Epithelial cell of proximal tubule (primary cell): ENCODE results near the gene AKT1. TPM values are rescaled to one million over a fixed set of nuclear protein-coding genes. Genes with fewer than 3 reads are reported as not detected.

Experiments used
- DNase-seq: peaks from one replicate; pipeline ENCODE4 v3.0.0-alpha.2; 2011; ENCODE audit warnings: low read depth
- H3K4me3 ChIP-seq: 2 replicates; pipeline ENCODE4 v1.5.1; 2011; ENCODE audit warnings: low read depth, mild to moderate bottlenecking, low read length
- total RNA-seq: library from RNA; depleted of rRNA; stranded (reverse); fragments of >200 nt; gene quantifications from 2 replicates; pipeline ENCODE4 v1.2.3, GENCODE V29; 2015
- TF ChIP-seq, protein P1 (sequence below): conservative IDR thresholded peaks from 2 replicates; pipeline ENCODE4 v1.5.1; 2012; ENCODE audit warnings: low read depth, mild to moderate bottlenecking, low read length

Gene AKT1
- total RNA-seq, 1 donor from 2014 or later, result 162 TPM

GRCh38 chr14:104782808-104783139 is 12.8 kb downstream of the AKT1 start:
- no peak overlapping the region for H3K4me3 ChIP-seq
- TF ChIP-seq, protein P1, sequence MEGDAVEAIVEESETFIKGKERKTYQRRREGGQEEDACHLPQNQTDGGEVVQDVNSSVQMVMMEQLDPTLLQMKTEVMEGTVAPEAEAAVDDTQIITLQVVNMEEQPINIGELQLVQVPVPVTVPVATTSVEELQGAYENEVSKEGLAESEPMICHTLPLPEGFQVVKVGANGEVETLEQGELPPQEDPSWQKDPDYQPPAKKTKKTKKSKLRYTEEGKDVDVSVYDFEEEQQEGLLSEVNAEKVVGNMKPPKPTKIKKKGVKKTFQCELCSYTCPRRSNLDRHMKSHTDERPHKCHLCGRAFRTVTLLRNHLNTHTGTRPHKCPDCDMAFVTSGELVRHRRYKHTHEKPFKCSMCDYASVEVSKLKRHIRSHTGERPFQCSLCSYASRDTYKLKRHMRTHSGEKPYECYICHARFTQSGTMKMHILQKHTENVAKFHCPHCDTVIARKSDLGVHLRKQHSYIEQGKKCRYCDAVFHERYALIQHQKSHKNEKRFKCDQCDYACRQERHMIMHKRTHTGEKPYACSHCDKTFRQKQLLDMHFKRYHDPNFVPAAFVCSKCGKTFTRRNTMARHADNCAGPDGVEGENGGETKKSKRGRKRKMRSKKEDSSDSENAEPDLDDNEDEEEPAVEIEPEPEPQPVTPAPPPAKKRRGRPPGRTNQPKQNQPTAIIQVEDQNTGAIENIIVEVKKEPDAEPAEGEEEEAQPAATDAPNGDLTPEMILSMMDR, result no peak
- DNase-seq, result no peak

GRCh38 chr14:104782086-104782807 is 13.3 kb downstream of the AKT1 start:
- no peak for DNase-seq
- TF ChIP-seq, protein P1, result no peak
- H3K4me3 ChIP-seq, result no peak overlapping the region

GRCh38 chr14:104781271-104782077 is 14.1 kb downstream of the AKT1 start:
- TF ChIP-seq, protein P1, result no peak
- no peak overlapping the region for H3K4me3 ChIP-seq
- no peak for DNase-seq

DNA sequence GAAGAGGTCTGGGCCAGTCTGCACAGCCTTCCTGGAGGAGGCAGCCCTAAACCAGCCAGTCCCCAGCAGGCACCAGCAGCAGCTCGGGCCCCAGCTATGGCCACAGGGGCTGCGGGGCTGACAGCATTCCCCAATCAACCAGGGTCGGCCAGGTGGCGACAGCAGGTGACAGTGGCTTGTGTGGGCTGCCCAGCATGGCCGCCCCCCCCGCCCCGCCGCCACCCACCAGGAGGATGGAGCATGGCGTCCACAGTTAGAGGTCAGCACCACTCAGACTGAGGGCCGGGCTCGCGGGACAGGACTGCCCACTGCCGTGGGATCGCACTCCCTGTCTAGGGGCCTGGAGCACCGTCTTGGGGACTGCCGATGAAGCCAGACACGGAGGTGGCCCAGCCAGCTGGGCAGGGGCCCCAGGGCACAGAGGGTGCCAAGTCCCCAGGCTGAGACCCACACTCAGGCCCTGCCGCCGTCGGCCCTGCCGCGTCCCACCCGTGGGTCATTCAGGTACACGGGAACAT is 15.0 kb downstream of the AKT1 start:
- DNase-seq, result no peak
- no peak overlapping the region for H3K4me3 ChIP-seq
- TF ChIP-seq, protein P1, result no peak

GRCh38 chr14:104779776-104780512 is 15.6 kb downstream of the AKT1 start:
- no peak for DNase-seq
- H3K4me3 ChIP-seq, result no peak overlapping the region
- TF ChIP-seq, protein P1, result no peak

DNA sequence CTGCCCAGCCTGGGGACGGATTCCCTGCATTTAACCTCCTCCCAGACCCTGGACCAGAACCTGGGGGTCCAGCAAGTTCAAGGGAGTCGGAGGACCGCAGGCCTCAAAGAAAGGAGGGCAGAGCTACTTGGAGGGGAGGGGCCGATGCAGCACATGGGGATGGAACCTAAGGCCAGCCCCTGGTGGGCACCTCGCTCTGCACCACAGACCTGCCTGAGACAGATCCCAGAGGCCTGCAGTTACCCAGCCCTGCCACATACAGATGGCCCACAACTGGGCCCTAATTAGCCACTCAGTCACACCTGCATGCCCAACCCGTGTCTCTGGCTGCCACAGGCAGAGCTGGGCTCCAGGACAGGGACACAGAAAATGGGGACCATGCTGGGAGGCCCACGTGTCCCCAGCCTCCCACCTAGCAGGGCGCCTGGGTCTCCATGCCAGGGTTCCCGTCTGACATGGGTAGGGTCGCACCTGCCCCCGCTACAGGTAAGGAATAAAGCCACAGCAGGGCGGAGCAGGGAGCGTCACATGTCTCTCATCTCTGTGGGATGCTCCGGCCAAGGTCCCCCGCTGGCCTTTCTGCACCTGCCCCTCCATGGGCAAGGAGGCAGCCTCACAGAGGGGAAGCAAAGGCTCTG is 16.7 kb downstream of the AKT1 start:
- no peak for DNase-seq
- H3K4me3 ChIP-seq, result no peak overlapping the region
- TF ChIP-seq, protein P1, result no peak
